H54 (cell line): ENCODE data around the gene DEXI.

ENCODE experiments used
- DNase-seq: peaks from one replicate; pipeline ENCODE4 v3.0.0; 2011; ENCODE audit warnings: low spot score, mixed read lengths; ENCODE audit not compliant: insufficient read length
- FAIRE-seq: peaks from 3 replicates; lab custom pipeline; 2011; peaks lifted over from hg19 to GRCh38; lab: Jason Lieb, UNC
- POLR2A ChIP-seq: IDR thresholded peaks from 2 replicates; pipeline ENCODE4 v1.6.1; 2011; ENCODE audit warnings: low read depth, mild to moderate bottlenecking, low read length

DEXI gene

GRCh38 chr16:10895053-10895946, 47.0 kb downstream of the DEXI start:
- TF ChIP-seq POLR2A: no peak
- DNase-seq (no peak), FAIRE-seq (no peak)

- TF ChIP-seq POLR2A: no peak
- no peak for FAIRE-seq
- no peak for DNase-seq
Observed at GRCh38 chr16:10892782-10893318, 49.4 kb downstream of the DEXI start.

GRCh38 chr16:10889855-10890254, 52.4 kb downstream of the DEXI start:
- FAIRE-seq (no peak), DNase-seq (no peak)
- no peak for TF ChIP-seq POLR2A

GRCh38 chr16:10888320-10888937, 53.8 kb downstream of the DEXI start:
- DNase-seq (no peak), FAIRE-seq (no peak)
- TF ChIP-seq POLR2A: no peak

GRCh38 chr16:10885246-10885645, 57.0 kb downstream of the DEXI start:
- no peak for TF ChIP-seq POLR2A
- no peak for DNase-seq
- no peak for FAIRE-seq

- FAIRE-seq (no peak), DNase-seq (no peak)
- TF ChIP-seq POLR2A: no peak
Observed at GRCh38 chr16:10883004-10883403, 59.3 kb downstream of the DEXI start.

- FAIRE-seq (no peak), DNase-seq (no peak)
- no peak for TF ChIP-seq POLR2A
Observed at GRCh38 chr16:10881479-10882030, 60.7 kb downstream of the DEXI start.

- DNase-seq: no peak
- TF ChIP-seq POLR2A: no peak
- no peak for FAIRE-seq
Observed at GRCh38 chr16:10880594-10881452, 61.4 kb downstream of the DEXI start.

GRCh38 chr16:10879681-10880589, 62.3 kb downstream of the DEXI start:
- TF ChIP-seq POLR2A: no peak
- no peak for FAIRE-seq
- no peak for DNase-seq
